CD4-positive, alpha-beta T cell treated with Interleukin-17A for 1 hour (primary cell): ENCODE data around the gene PRPF6.

ENCODE experiments used
- DNase-seq: peaks from one replicate; pipeline ENCODE4 v3.0.0-alpha.2; 2020

The PRPF6 gene

GRCh38 chr20:64038224-64038564 is 57.3 kb downstream of the PRPF6 start:
- DNase-seq: no peak

GRCh38 chr20:64038565-64039292 is 57.8 kb downstream of the PRPF6 start:
- peak; percentile 79 for DNase-seq

GRCh38 chr20:64039293-64040160 is 58.6 kb downstream of the PRPF6 start:
- DNase-seq: no peak

GRCh38 chr20:64040231-64041039 is 59.5 kb downstream of the PRPF6 start:
- no peak for DNase-seq

- DNase-seq: no peak
These were observed 60.3 kb downstream of the PRPF6 start for GRCh38 chr20:64041040-64041780.

- no peak for DNase-seq
These were observed 60.8 kb downstream of the PRPF6 start for GRCh38 chr20:64041781-64042053.

GRCh38 chr20:64042054-64042781 is 61.3 kb downstream of the PRPF6 start:
- no peak for DNase-seq

GRCh38 chr20:64043768-64044167 is 62.8 kb downstream of the PRPF6 start:
- DNase-seq: no peak

- no peak for DNase-seq
These were observed 63.7 kb downstream of the PRPF6 start for GRCh38 chr20:64044484-64045247.

- no peak for DNase-seq
These were observed 64.5 kb downstream of the PRPF6 start for GRCh38 chr20:64045346-64046011.

- no peak for DNase-seq
These were observed 66.1 kb downstream of the PRPF6 start for GRCh38 chr20:64047046-64047389.

GRCh38 chr20:64047968-64048401 is 67.1 kb downstream of the PRPF6 start:
- DNase-seq: no peak

- DNase-seq: no peak
These were observed 67.6 kb downstream of the PRPF6 start for GRCh38 chr20:64048402-64049044.

- DNase-seq: no peak
These were observed 68.3 kb downstream of the PRPF6 start, which contains the start of gene SOX18 for GRCh38 chr20:64049060-64049877. SOX18 (minus strand) TSS chr20:64049639; CDS start chr20:64049516, 123 bp downstream.

GRCh38 chr20:64049878-64050260 is 68.9 kb downstream of the PRPF6 start:
- no peak for DNase-seq

GRCh38 chr20:64050261-64051032 is 69.5 kb downstream of the PRPF6 start:
- DNase-seq: no peak

GRCh38 chr20:64051033-64051452 is 70.1 kb downstream of the PRPF6 start:
- no peak for DNase-seq

GRCh38 chr20:64051561-64052325 is 70.8 kb downstream of the PRPF6 start:
- no peak for DNase-seq
